ENCODE data around the gene SLC44A1.

- TF ChIP-seq POLR2AphosphoS5 (IDR thresholded peaks at IDR 0.05) (peak in 1 of 3 donors; percentile 47), POLR2A (IDR thresholded peaks at IDR 0.05) (no peak), CTCF (IDR thresholded peaks at IDR 0.05) (no peak), EP300 (IDR thresholded peaks at IDR 0.05; ENCODE audit: low read depth) (no peak)
Measured at GRCh38 chr9:105242557-105242956, 1.9 kb upstream of the SLC44A1 start.
